ENCODE results near the gene CDH4. TPM values are rescaled to one million over a fixed set of nuclear protein-coding genes. Genes with fewer than 3 reads are reported as not detected.

CDH4 gene
- total RNA-seq, 2 donors from 2014 or later, result 0.06 to 0.08 TPM

DNA sequence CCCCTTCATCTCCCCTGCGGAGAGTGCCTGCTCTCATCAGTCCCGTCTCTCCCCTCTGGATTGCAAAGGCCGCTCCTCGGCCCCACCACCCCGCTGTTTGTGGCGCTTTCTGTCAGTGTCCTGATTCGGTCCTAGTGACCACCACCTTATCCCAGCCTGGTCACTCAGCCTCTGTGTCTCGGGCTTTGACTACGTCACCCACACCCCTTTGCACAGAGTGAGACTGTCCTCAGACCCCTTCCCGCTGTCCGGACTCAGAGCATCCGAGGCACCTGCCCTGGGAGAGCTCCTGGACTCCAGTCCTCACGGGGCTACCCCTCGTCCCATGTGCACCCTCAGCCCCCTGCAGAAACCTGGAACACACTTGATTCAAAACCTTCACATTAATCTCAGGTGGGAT, 433.4 kb downstream of the CDH4 start:
- intact Hi-C loops (cut with DNase I), result no loop called here
- no peak for ATAC-seq

GRCh38 chr20:61686051-61686936, 434.2 kb downstream of the CDH4 start:
- intact Hi-C loops (cut with DNase I), result no loop called here
- no peak for ATAC-seq
- DNase-seq, result no peak

More for the DNA sequence above, 433.4 kb downstream of the CDH4 start:
- DNase-seq, result no peak

GRCh38 chr20:61688411-61688810, 436.4 kb downstream of the CDH4 start:
- no peak for ATAC-seq
- DNase-seq, result no peak
- intact Hi-C loops (cut with DNase I), result no loop called here

- DNase-seq (no peak), ATAC-seq (no peak)
- intact Hi-C loops (cut with DNase I), result no loop called here
Observed at GRCh38 chr20:61690150-61690549, 438.1 kb downstream of the CDH4 start.

DNA sequence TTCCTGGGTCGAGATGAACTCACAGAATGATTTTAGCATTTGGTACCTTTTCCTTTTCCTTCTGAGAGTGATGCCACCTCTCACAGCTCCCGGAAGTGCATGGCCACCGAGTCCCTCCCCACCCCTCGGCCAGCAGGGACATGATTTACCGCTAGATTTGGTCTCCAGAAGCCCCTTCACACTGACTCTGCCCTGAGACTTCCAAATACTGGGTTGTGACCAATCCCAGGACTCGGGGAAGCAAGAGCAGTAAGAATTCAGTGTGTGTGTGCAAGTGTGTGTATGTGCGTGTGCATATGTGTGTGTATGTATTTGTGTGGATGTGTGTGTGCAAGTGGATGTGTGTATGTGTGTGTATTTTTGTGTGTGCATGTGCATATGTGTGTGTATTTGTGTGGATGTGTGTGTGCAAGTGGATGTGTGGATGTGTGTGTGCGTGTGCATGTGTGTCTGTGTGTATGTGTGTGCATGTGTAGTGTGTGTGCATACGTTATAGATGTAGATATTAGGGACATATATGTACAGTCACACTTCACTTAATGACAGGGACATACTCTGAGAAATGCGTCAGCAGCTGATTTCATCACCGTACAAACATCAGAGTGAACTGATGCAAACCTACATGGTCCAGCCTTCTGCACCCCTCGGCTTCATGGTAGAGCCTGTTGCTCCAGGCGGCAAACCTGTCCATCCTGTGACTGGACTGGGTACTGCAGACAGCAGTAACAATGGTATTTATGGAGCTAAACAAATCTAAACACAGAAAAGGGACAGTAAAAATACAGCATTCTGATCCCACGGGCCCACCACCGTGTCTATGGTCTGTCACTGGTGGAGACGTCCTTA, 439.2 kb downstream of the CDH4 start:
- intact Hi-C loops (cut with DNase I), result no loop called here
- ATAC-seq, result no peak
- no peak for DNase-seq

- DNase-seq, result no peak
- intact Hi-C loops (cut with DNase I), result no loop called here
- ATAC-seq, result no peak
Observed at GRCh38 chr20:61691978-61692377, 439.9 kb downstream of the CDH4 start.

GRCh38 chr20:61692479-61692878, 440.4 kb downstream of the CDH4 start:
- ATAC-seq (no peak), DNase-seq (no peak)
- intact Hi-C loops (cut with DNase I), result no loop called here

GRCh38 chr20:61693055-61693600, 441.1 kb downstream of the CDH4 start:
- ATAC-seq (no peak), DNase-seq (no peak)
- intact Hi-C loops (cut with DNase I), result no loop called here

DNA sequence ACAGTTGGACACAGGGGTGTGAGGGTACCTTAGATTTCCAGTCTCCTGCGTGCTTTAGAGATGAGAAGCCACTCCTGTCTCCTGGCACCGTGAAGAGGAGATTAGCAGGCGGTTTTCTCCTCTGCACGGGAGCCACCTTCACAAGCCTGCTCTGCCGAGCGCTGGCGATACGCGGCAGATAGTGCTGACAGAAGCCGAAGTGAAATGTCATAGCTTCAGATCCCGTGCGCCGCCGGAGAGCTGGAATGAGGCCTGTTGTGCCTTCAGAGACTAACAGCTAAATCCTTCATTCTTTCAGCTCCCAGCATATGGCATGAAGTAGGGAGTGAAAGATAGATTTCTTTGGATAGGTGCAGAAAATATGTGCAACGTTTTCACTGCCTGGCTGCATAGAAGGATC, 442.6 kb downstream of the CDH4 start:
- ATAC-seq, result peak in 1 of 2 donors; percentile 56
- no peak for DNase-seq
- intact Hi-C loops (cut with DNase I), result no loop called here

DNA sequence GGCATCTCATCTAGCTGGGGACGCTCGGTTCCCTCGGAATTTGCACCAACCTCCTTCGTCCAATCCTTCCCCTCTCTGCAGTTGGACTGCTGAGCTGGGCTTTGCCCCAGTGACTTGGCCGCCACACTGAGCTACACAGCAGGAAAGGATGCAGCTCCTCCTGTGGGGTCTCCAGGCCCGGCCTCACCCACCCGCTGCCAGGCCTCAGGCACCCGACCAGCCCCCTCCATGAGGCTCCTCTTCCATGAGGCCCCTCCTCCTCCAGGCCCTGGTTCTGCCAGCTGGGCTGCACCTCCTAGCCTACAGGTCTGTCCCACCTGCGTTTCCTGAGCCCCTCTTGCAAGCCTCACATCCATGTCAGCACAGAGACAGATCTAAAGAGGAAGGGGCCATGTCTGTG, 443.7 kb downstream of the CDH4 start:
- intact Hi-C loops (cut with DNase I), result no loop called here
- DNase-seq, result no peak
- no peak for ATAC-seq

DNA sequence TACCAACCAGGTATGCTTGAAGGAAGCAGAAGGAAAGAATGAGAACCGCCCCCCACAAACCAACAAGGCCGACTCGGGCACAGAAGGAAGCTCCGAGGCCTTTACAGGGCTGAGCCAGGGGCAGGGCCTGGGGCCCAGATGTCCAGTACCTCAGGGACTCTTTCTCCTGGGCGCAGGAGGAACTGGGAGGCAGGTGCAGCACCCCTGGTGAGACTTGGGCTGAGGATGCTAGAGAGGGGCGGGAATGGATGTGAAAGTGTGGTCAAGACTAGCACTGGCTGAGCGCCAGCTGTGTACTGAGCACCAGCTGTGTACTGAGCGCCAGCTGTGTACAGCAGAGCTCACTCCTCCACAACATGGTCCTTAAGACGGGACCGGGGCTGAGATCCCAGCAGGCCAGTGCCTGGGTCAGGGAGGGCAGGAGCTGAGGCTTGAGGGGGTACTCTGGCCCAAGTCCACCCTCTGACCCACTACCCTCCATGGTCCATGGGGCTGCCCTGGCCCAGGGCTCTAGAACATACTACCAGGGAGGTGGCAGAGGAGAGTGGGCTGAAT, 444.2 kb downstream of the CDH4 start:
- DNase-seq (no peak), ATAC-seq (no peak)
- intact Hi-C loops (cut with DNase I), result no loop called here

DNA sequence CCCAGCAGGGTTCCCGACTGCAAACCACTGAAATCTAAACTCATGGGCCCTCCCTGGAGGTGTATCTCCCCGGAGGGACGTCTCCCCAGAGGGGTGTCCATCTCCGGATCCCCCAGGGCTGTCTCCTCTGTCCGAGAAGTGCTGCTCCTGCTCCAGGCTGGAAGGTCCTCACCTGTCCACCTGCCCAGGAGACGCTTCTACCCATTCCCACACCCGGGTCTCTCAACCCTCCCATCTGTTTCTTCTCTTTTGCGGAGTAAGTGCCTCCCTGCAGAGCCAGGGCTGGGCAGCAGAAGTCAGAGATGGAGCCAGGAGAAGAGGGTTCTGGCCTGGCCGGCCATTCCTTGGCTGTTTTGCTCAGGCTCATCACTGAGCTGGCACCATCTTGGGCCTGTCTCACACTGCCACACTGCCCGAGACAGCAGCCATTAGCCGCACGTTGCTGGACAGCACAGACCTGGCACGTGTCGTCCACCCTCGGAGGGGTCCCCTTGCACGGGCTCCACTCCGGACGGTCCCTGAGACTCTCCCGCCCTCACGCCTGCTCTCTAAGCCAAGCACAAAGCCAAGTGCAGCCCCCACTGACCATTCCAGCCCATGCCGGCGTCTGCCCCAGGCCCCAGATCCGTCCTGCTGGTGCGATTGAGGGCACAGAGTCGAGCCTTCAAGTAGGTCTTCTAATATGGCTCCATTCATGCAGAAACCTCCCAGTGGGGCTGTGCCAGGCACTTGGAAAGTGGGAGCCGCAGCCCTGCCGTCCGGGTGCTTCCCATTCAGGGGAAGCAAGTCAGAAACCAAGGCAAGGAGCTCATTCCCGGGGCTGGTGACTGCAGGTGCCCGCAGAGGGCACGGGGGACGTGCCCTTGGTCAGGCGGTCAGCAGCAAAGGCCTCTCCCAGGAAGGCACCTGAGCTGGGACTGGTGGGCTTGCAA, 445.9 kb downstream of the CDH4 start:
- intact Hi-C loops (cut with DNase I), result no loop called here
- DNase-seq (no peak), ATAC-seq (no peak)

- intact Hi-C loops (cut with DNase I), result no loop called here
- no peak for ATAC-seq
Observed at GRCh38 chr20:61698598-61699494, 446.8 kb downstream of the CDH4 start.

GRCh38 chr20:61699495-61700374, 447.7 kb downstream of the CDH4 start:
- DNase-seq (no peak), ATAC-seq (peak; percentile 55 to 68)
- intact Hi-C loops (cut with DNase I), result no loop called here

More at GRCh38 chr20:61698598-61699494, 446.8 kb downstream of the CDH4 start:
- DNase-seq, result no peak

GRCh38 chr20:61700595-61701140, 448.6 kb downstream of the CDH4 start:
- intact Hi-C loops (cut with DNase I), result no loop called here

GRCh38 chr20:61701401-61701800, 449.3 kb downstream of the CDH4 start:
- intact Hi-C loops (cut with DNase I), result no loop called here
- DNase-seq (no peak), ATAC-seq (no peak)

More at GRCh38 chr20:61700595-61701140, 448.6 kb downstream of the CDH4 start:
- DNase-seq (no peak), ATAC-seq (no peak)
